Duodenal mucosa (tissue), 2 donors: ENCODE measurements around the gene ABHD5.

Source experiments
- H3K27ac ChIP-seq: one replicate; pipeline ENCODE4 v1.7.0; 2013; ENCODE audit warnings: low read depth, low read length
- H3K27me3 ChIP-seq, 2 donors: one replicate each; pipeline ENCODE4 v1.7.0; 2013; ENCODE audit warnings: low read length in 2 of 2, control low read depth in 1 of 2; ENCODE audit not compliant: insufficient read depth in 2 of 2, control insufficient read depth in 1 of 2
- H3K36me3 ChIP-seq, 2 donors: one replicate each; pipeline ENCODE4 v1.7.0; 2013; ENCODE audit warnings: low read length in 2 of 2, control low read depth in 1 of 2; ENCODE audit not compliant: insufficient read depth in 2 of 2, control insufficient read depth in 1 of 2
- H3K4me1 ChIP-seq, 2 donors: one replicate each; pipeline ENCODE4 v1.7.0; 2013; ENCODE audit warnings: low read length in 2 of 2, control low read depth in 1 of 2; ENCODE audit not compliant: insufficient read depth in 2 of 2, control insufficient read depth in 1 of 2
- H3K4me3 ChIP-seq, 2 donors: one replicate each; pipeline ENCODE4 v1.7.0; 2013; ENCODE audit warnings: low read length in 2 of 2, low read depth in 1 of 2
- H3K9ac ChIP-seq, 2 donors: one replicate each; pipeline ENCODE4 v1.7.0; 2013; ENCODE audit warnings: low read length in 2 of 2, low read depth in 1 of 2
- H3K9me3 ChIP-seq, 2 donors: one replicate each; pipeline ENCODE4 v1.7.0; 2013; ENCODE audit warnings: low read length in 2 of 2, control low read depth in 1 of 2; ENCODE audit not compliant: control insufficient read depth in 1 of 2

The ABHD5 gene

DNA sequence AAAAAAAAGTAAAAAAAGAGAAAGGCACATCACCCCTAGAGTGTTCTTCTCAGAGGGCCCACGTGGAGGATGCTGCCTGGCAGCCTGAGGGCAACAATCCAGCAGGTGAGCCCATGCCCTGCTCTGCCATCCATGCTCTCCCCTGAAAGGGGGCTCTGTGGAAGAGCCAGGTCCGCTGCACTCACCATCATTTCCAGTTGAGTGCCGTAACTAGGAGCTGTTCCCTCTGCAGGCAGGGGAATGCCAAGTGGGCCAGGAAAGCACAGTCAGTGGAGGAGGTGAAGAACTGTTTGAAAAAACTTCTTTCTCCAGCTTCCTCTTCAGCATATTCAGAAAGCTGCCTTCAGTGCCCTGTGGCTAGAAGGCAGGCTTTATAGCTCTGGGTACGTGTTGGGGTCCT, 84.1 kb downstream of the ABHD5 start:
- Histone ChIP-seq H3K4me1 (peaks cover 14% of the 10 kb centered on the region in 2 donors), H3K36me3 (no peaks in the 10 kb centered on the region), H3K4me3 (no peak overlapping the region), H3K9me3 (no peaks in the 10 kb centered on the region), H3K27me3 (peaks cover 0 to 3% of the 10 kb centered on the region in 2 donors), H3K9ac (no peak overlapping the region), H3K27ac (no peak overlapping the region)

DNA sequence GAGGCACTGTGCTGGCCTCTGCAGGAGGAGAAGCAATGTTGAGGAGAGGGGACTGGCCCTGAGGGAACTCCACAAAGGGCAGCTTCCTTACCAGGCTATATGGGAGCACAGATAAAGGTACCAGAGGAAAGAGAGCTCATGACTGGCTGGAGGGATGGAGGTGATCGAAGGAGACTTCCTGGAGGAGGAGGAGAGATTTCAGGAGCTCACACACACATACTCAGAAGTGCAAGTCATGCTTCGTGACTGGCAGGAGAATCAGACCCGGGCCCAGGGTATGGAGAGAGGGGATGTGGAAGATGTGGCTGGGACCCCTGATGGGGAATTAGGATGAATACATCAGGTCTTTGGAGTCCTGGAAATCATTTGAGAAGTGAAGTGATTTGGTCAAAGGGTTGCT, 85.4 kb downstream of the ABHD5 start:
- Histone ChIP-seq H3K4me3 (no peak overlapping the region), H3K27ac (no peak overlapping the region), H3K27me3 (peaks cover 0 to 3% of the 10 kb centered on the region in 2 donors), H3K9ac (no peak overlapping the region), H3K36me3 (no peaks in the 10 kb centered on the region), H3K9me3 (no peaks in the 10 kb centered on the region), H3K4me1 (peaks cover 1% of the 10 kb centered on the region in 2 donors)

GRCh38 chr3:43779850-43780249, 89.1 kb downstream of the ABHD5 start:
- peaks cover 0 to 3% of the 10 kb centered on the region in 2 donors for H3K27me3 ChIP-seq
- no peaks in the 10 kb centered on the region for H3K9me3 ChIP-seq
- no peak overlapping the region for H3K4me3 ChIP-seq
- no peaks in the 10 kb centered on the region for H3K4me1 ChIP-seq
- no peaks in the 10 kb centered on the region for H3K36me3 ChIP-seq
- H3K27ac ChIP-seq: no peak overlapping the region
- no peak overlapping the region for H3K9ac ChIP-seq

DNA sequence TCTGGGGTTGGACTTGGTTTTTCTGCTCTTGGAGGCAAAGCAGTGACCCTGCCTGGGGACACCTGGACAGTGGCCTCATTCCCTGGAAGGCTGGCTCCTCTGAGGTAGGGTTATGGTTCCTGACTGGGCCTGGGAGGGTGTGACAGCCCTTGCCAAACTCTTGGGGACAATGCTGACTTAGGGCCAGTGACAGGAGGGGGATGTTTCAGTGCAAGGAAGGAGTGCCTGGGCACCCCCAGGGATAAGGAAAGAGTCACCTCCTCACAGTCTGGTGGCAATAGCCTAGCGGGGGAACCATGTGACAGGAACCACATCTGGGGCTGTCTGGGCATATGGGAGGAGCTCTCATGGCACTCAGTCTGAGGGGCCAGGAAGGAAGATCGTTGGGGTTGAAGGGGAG, 91.8 kb downstream of the ABHD5 start:
- Histone ChIP-seq H3K36me3 (no peaks in the 10 kb centered on the region), H3K27me3 (peaks cover 0 to 2% of the 10 kb centered on the region in 2 donors), H3K9me3 (no peaks in the 10 kb centered on the region), H3K4me3 (no peak overlapping the region), H3K4me1 (no peaks in the 10 kb centered on the region), H3K9ac (no peak overlapping the region), H3K27ac (no peak overlapping the region)
